ENCODE data around the gene ACSS1. TPM values are rescaled to one million over a fixed set of nuclear protein-coding genes. Genes with fewer than 3 reads are reported as not detected.
A peak's percentile ranks its signal among the peaks of the same experiment; 100 is the strongest.

Gene ACSS1
- total RNA-seq, 2 experiments from 2014 or later: 38.3 to 40.3 TPM

GRCh38 chr20:25054096-25054820 lies 3.7 kb downstream of the ACSS1 start:
- peak overlapping the region; percentile 38 for H3K27ac Mint-ChIP-seq
- DNase-seq: no peak
- ChIA-PET CTCF (no interaction called here), POLR2A (interaction anchor here (1.1 kb wide), 1 partner anchor 9 kb away, joined by 3 read pairs; no protein-coding TSS in a partner anchor)
- H3K4me1 Mint-ChIP-seq: peaks cover 49% of the 10 kb centered on the region
- H3K36me3 Mint-ChIP-seq (ENCODE audit: low read depth): peaks cover 18% of the 10 kb centered on the region
- H3K4me3 Mint-ChIP-seq: no peak overlapping the region
- no peaks in the 10 kb centered on the region for H3K9me3 Mint-ChIP-seq
- no peaks in the 10 kb centered on the region for H3K27me3 Mint-ChIP-seq

- H3K4me3 Mint-ChIP-seq: no peak overlapping the region
- H3K36me3 Mint-ChIP-seq (ENCODE audit: low read depth): peaks cover 18% of the 10 kb centered on the region
- no peak overlapping the region for H3K27ac Mint-ChIP-seq
- no peak for DNase-seq
- no peaks in the 10 kb centered on the region for H3K9me3 Mint-ChIP-seq
- H3K4me1 Mint-ChIP-seq: peaks cover 46% of the 10 kb centered on the region
- ChIA-PET CTCF (no interaction called here), POLR2A (interaction anchor here (1.0 to 1.1 kb wide), 2 partner anchors 8 to 29 kb away, joined by 3 read pairs; no protein-coding TSS in a partner anchor)
- no peaks in the 10 kb centered on the region for H3K27me3 Mint-ChIP-seq
These were observed 4.5 kb downstream of the ACSS1 start for GRCh38 chr20:25053255-25054031.

- POLR2A ChIA-PET: interaction anchor here (1.0 kb wide), 1 partner anchor 28 kb away, joined by 3 read pairs; no protein-coding TSS in a partner anchor
- H3K27ac Mint-ChIP-seq: no peak overlapping the region
- H3K27me3 Mint-ChIP-seq: no peaks in the 10 kb centered on the region
- DNase-seq: no peak
- no peak overlapping the region for H3K4me3 Mint-ChIP-seq
- H3K9me3 Mint-ChIP-seq: no peaks in the 10 kb centered on the region
- peaks cover 48% of the 10 kb centered on the region for H3K4me1 Mint-ChIP-seq
- CTCF ChIA-PET: no interaction called here
- H3K36me3 Mint-ChIP-seq (ENCODE audit: low read depth): peaks cover 24% of the 10 kb centered on the region
These were observed 5.4 kb downstream of the ACSS1 start for GRCh38 chr20:25052255-25053194.

DNA sequence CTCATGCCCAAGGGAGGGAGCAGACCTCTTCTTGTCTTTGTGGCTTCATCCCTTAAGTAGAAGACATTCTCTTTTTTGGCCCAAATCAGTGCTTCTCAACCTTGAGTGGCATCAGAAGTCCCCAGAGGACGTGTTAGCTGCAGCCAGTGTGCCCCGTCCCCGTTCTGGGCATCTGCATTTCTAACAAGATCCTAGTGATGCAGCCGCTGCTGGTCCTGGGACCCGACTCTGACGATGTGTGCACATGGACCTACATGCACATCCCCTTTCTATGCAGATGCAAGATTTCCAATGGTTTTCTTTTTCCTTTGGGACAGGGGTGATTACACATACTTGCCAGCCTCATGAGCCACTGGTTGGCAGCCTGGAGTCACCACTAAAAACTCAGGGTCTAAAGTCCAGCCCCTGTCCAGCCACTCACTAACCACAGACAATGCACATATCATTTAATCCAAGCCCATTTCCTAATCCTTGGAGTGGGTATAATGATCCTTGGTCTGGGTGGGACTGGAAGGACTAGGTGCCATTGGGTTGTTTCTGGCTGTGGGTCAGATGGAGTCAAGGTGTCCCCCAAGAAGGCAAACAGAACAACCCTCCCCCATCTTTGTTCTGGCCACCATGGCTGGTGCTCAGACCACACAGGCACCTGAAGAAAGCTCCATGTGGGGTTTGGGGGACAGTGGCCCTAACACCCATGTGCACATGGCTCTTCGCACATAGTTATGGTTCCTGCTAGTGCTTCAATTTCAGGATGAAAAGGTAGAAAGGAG lies 6.4 kb downstream of the ACSS1 start:
- CTCF ChIA-PET: no interaction called here
- Mint-ChIP-seq H3K36me3 (ENCODE audit: low read depth) (peaks cover 30% of the 10 kb centered on the region), H3K27me3 (no peaks in the 10 kb centered on the region)

GRCh38 chr20:25050501-25051350 lies 7.2 kb downstream of the ACSS1 start:
- H3K36me3 Mint-ChIP-seq (ENCODE audit: low read depth): peaks cover 32% of the 10 kb centered on the region
- H3K4me1 Mint-ChIP-seq: peaks cover 37% of the 10 kb centered on the region
- CTCF ChIA-PET: no interaction called here
- no peak for DNase-seq
- H3K27ac Mint-ChIP-seq: no peak overlapping the region
- POLR2A ChIA-PET: no interaction called here
- no peaks in the 10 kb centered on the region for H3K27me3 Mint-ChIP-seq
- H3K9me3 Mint-ChIP-seq: no peaks in the 10 kb centered on the region
- H3K4me3 Mint-ChIP-seq: no peak overlapping the region

More for the DNA sequence above, 6.4 kb downstream of the ACSS1 start:
- H3K9me3 Mint-ChIP-seq: no peaks in the 10 kb centered on the region
- POLR2A ChIA-PET: no interaction called here
- H3K4me1 Mint-ChIP-seq: peaks cover 45% of the 10 kb centered on the region
- H3K27ac Mint-ChIP-seq: no peak overlapping the region
- H3K4me3 Mint-ChIP-seq: no peak overlapping the region
- no peak for DNase-seq

DNA sequence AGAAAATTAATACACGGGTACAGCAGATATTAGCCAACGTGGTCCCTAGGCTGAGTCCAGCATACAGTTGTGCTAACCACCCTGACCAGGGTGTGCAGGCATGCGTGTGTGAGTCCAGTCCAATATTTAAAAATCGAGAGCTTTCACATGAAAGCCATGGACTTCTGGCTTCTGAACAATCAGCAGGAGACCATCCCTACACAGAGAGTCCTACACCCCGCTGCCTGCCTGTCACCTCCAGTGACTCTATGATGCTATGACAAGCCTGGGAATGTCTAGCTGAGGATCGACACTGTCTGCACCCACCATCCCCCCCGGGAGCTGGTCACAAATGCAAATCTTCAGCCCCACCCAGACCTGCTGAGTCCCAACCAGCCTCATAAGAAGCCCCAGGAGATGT lies 7.9 kb downstream of the ACSS1 start:
- ChIA-PET CTCF (no interaction called here), POLR2A (no interaction called here)
- peaks cover 26% of the 10 kb centered on the region for H3K36me3 Mint-ChIP-seq (ENCODE audit: low read depth)
- no peak for DNase-seq
- H3K27ac Mint-ChIP-seq: no peak overlapping the region
- no peak overlapping the region for H3K4me3 Mint-ChIP-seq
- no peaks in the 10 kb centered on the region for H3K9me3 Mint-ChIP-seq
- peaks cover 33% of the 10 kb centered on the region for H3K4me1 Mint-ChIP-seq
- no peaks in the 10 kb centered on the region for H3K27me3 Mint-ChIP-seq

DNA sequence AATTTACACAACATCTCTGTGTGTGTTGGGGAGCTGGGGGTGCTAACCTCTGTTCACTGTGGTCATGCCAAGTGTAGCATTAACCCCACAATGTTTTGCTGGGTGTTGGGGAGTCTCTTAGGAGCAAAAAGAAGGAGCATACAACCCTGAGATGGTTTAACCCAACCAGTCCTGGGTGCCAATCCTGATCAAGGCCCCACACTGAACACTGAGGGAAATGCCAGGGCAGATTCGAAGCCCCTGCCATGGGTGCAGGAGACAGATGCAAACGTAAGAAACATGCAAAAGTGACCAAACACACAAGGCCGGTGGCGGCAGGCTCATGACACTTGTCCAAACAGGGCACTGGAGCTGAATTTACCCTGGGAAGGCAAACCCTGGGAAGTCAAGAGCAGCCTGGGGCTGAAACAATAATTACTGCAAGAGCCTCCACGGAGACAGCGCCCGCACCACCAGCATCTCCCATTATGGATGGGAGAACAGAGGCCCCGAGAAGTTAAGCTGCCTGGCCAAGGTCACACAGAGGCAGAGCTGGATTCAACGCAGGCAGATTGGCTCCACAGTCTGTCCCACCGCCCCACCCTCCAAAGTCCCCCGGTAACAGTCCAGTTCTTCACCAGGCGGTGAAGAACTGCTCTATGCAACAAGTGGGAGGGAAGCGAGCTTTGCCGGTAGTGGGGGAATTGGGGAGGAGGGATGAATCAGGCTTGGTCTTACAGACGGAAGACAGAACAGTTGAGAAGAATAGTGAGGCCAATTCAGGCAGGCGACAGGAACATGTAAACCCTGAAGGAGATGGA lies 8.5 kb downstream of the ACSS1 start:
- no peak overlapping the region for H3K4me3 Mint-ChIP-seq
- DNase-seq: no peak
- peaks cover 19% of the 10 kb centered on the region for H3K36me3 Mint-ChIP-seq (ENCODE audit: low read depth)
- POLR2A ChIA-PET: no interaction called here
- H3K27ac Mint-ChIP-seq: no peak overlapping the region
- no peaks in the 10 kb centered on the region for H3K27me3 Mint-ChIP-seq
- H3K9me3 Mint-ChIP-seq: no peaks in the 10 kb centered on the region
- CTCF ChIA-PET: no interaction called here
- peaks cover 26% of the 10 kb centered on the region for H3K4me1 Mint-ChIP-seq

DNA sequence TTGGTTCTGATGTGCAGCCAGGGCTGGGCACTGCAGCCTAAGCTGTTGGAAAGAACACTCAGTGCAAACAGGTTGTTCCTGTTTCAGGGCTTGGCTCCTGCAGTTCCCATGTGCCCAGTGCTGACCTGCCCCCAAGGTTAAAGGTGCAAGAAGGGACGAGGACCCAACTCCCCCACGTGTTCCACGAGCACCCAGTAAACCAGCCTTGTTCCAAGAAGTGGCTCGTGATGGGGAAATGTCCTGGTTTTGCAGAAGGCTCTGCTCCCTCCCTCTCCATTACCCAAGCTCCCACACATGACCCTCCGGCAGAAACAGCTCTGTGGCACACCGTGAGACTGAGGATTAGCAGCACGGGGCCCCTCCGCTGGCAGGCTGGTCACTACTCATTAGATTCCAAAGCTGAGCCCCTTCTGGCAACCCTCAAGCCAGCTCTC lies 9.4 kb downstream of the ACSS1 start:
- Mint-ChIP-seq H3K27me3 (no peaks in the 10 kb centered on the region), H3K36me3 (ENCODE audit: low read depth) (peaks cover 15% of the 10 kb centered on the region), H3K27ac (no peak overlapping the region), H3K9me3 (no peaks in the 10 kb centered on the region), H3K4me1 (peaks cover 22% of the 10 kb centered on the region), H3K4me3 (no peak overlapping the region)
- POLR2A ChIA-PET: no interaction called here
- no peak for DNase-seq
- CTCF ChIA-PET: no interaction called here

GRCh38 chr20:25047766-25048165 lies 10.2 kb downstream of the ACSS1 start:
- ChIA-PET POLR2A (no interaction called here), CTCF (no interaction called here)
- Mint-ChIP-seq H3K36me3 (ENCODE audit: low read depth) (peaks cover 15% of the 10 kb centered on the region), H3K27me3 (no peaks in the 10 kb centered on the region), H3K9me3 (no peaks in the 10 kb centered on the region), H3K4me1 (peaks cover 26% of the 10 kb centered on the region), H3K4me3 (no peak overlapping the region), H3K27ac (no peak overlapping the region)
- no peak for DNase-seq

- CTCF ChIA-PET: no interaction called here
- POLR2A ChIA-PET: no interaction called here
- no peak overlapping the region for H3K4me3 Mint-ChIP-seq
- no peaks in the 10 kb centered on the region for H3K9me3 Mint-ChIP-seq
- peaks cover 32% of the 10 kb centered on the region for H3K4me1 Mint-ChIP-seq
- H3K27me3 Mint-ChIP-seq: no peaks in the 10 kb centered on the region
- no peak for DNase-seq
- H3K27ac Mint-ChIP-seq: no peak overlapping the region
- H3K36me3 Mint-ChIP-seq (ENCODE audit: low read depth): peaks cover 17% of the 10 kb centered on the region
These were observed 10.9 kb downstream of the ACSS1 start for GRCh38 chr20:25046736-25047666.

Measured in activated CD4-positive, alpha-beta memory T cell treated with anti-CD3 and anti-CD28 coated beads, Interleukin-2, amount 10 ng/mL, durations not matched to agents 7 days and 5 days (primary cell).